K562 (cell line): Measurements from ENCODE around the gene AVPI1. TPM values are rescaled to one million over a fixed set of nuclear protein-coding genes. Genes with fewer than 3 reads are reported as not detected.

Experiments
- ATF3 ChIP-seq, 2 experiments: fragments of 450-650 bp in 1 of 2; sonication (generic) in 1 of 2; formaldehyde crosslinking in 1 of 2; IDR thresholded peaks in 1 of 2; conservative IDR thresholded peaks in 1 of 2; 2 replicates each; pipeline versions ENCODE4 v1.6.1 to v1.8.1; 2016 to 2023; ENCODE audit warnings: mild to moderate bottlenecking in 2 of 2, moderate library complexity in 2 of 2, inconsistent platforms in 1 of 2, missing genetic modification reagents in 1 of 2
- E2F4 ChIP-seq: sonication (generic); formaldehyde crosslinking; IDR thresholded peaks from 2 replicates; pipeline ENCODE4 v1.8.0; 2022; ENCODE audit warnings: mild to moderate bottlenecking, low read depth, missing genetic modification reagents
- GATAD2B ChIP-seq: fragments of 450-650 bp; IDR thresholded peaks from 2 replicates; pipeline ENCODE4 v1.6.1; 2017; ENCODE audit warnings: mild to moderate bottlenecking, borderline replicate concordance
- MTA3 ChIP-seq: fragments of 450-650 bp; formaldehyde crosslinking; IDR thresholded peaks from 2 replicates; pipeline ENCODE4 v1.6.1; 2017; ENCODE audit warnings: mild to moderate bottlenecking, borderline replicate concordance
- PKNOX1 ChIP-seq: fragments of 450-650 bp; IDR thresholded peaks from 2 replicates; pipeline ENCODE4 v1.6.1; 2016
- POLR3G ChIP-seq: IDR thresholded peaks from 2 replicates; pipeline ENCODE4 v1.6.1; 2011; ENCODE audit not compliant: insufficient read length, insufficient replicate concordance; ENCODE audit errors: extremely low read depth
- THRAP3 ChIP-seq: fragments of 450-650 bp; IDR thresholded peaks from 2 replicates; pipeline ENCODE4 v1.6.1; 2016; ENCODE audit warnings: mild to moderate bottlenecking, inconsistent platforms, borderline replicate concordance
- ZBTB12 ChIP-seq: fragments of 250-450 bp; sonication (Bioruptor Pico); IDR thresholded peaks from 2 replicates; pipeline ENCODE4 v1.4.0; 2020
- ZFP36 ChIP-seq: fragments of 150-350 bp; IDR thresholded peaks from 2 replicates; pipeline ENCODE4 v1.6.1; 2018; ENCODE audit warnings: low read length, low read depth; ENCODE audit not compliant: partially characterized antibody
- ZMIZ1 ChIP-seq, 2 experiments: fragments of 150-350 bp in 1 of 2; IDR thresholded peaks; 2 replicates each; pipeline ENCODE4 v1.6.1; 2012 to 2016; ENCODE audit warnings: low read depth in 2 of 2, low read length in 2 of 2, mild to moderate bottlenecking in 1 of 2, moderate library complexity in 1 of 2
- ZNF124 ChIP-seq: sonication (generic); formaldehyde crosslinking; IDR thresholded peaks from 2 replicates; pipeline ENCODE4 v1.8.1; 2022; ENCODE audit warnings: missing genetic modification reagents
- ZNF384 ChIP-seq: IDR thresholded peaks from 2 replicates; pipeline ENCODE4 v1.6.1; 2012; ENCODE audit warnings: low read depth, low read length, improper control_type of control experiment
- ZNF507 ChIP-seq: conservative IDR thresholded peaks from 2 replicates; pipeline ENCODE4 v1.6.1; 2017; ENCODE audit warnings: missing genetic modification characterization, missing compliant biosample characterization
- polyA plus RNA-seq, 8 experiments: library from polyadenylated mRNA; depleted of rRNA in 4 of 8; stranded (reverse) in 5 of 8; unstranded in 3 of 8; fragments of >200 nt; fragmentation: Nextera tagmentation in 2 of 8; fragmentation: Illumina TruSeq in 1 of 8; extraction: Ambion mirVana in 2 of 8; extraction: Trizol in 1 of 8; gene quantifications; 2 replicates each; pipeline versions ENCODE4 v1.2.1 to v1.2.3, GENCODE V29; 2011 to 2014; ENCODE audit warnings: inconsistent platforms in 1 of 8, missing spikeins in 1 of 8
- total RNA-seq, 7 experiments: library from RNA; depleted of rRNA in 6 of 7; stranded (reverse); fragments of >200 nt in 6 of 7; fragmentation: Illumina TruSeq in 2 of 7; extraction: Trizol in 2 of 7; gene quantifications; 2 replicates each; pipeline versions ENCODE4 v1.2.1 to v1.2.3, GENCODE V29; 2011 to 2021; ENCODE audit warnings: low replicate concordance in 1 of 7

The AVPI1 gene
- total and polyA plus RNA-seq, 9 of the 15 experiments (the other 6 are each of a cell fraction or from before 2014, with no cell fraction given), result 0.90 to 10.4 (median 7.4) TPM

GRCh38 chr10:97713826-97714400 is 26.9 kb upstream of the AVPI1 start (continued):
- no peak for TF ChIP-seq THRAP3
- no peak for TF ChIP-seq ZMIZ1 (IDR thresholded peaks at IDR 0.05; ENCODE audit: low read depth in 2 of 2, low read length in 2 of 2)
- TF ChIP-seq PKNOX1, result no peak
- no peak for TF ChIP-seq POLR3G
- no peak for TF ChIP-seq ATF3 (IDR thresholded peaks at IDR 0.05)
- TF ChIP-seq ATF3 (CRISPR knock-in tag; conservative IDR thresholded peaks at IDR 0.05), result no peak
- TF ChIP-seq ZBTB12, result no peak
- no peak for TF ChIP-seq ZNF384
- no peak for TF ChIP-seq ZFP36
- TF ChIP-seq E2F4 (CRISPR knock-in tag), result no peak
- no peak for TF ChIP-seq ZNF507 (tag)
- TF ChIP-seq GATAD2B, result no peak
- 0 out of 2 replicates have a peak, but pooled peaks have one; percentile 54 for TF ChIP-seq MTA3
- TF ChIP-seq ZNF124 (CRISPR knock-in tag), result no peak
